Measurements from ENCODE around the gene GJD3.

Gene GJD3

GRCh38 chr17:40331743-40332641 is 32.5 kb downstream of the GJD3 start:
- TF ChIP-seq CTCF (IDR thresholded peaks at IDR 0.05), result no peak

- no peak for TF ChIP-seq CTCF (IDR thresholded peaks at IDR 0.05)
These were observed 33.6 kb downstream of the GJD3 start for GRCh38 chr17:40330850-40331470.

GRCh38 chr17:40329839-40330794 is 34.4 kb downstream of the GJD3 start:
- no peak for TF ChIP-seq CTCF (IDR thresholded peaks at IDR 0.05)

- TF ChIP-seq CTCF (IDR thresholded peaks at IDR 0.05), result no peak
These were observed 36.2 kb downstream of the GJD3 start for GRCh38 chr17:40328386-40328766.

GRCh38 chr17:40327735-40328385 is 36.7 kb downstream of the GJD3 start:
- no peak for TF ChIP-seq CTCF (IDR thresholded peaks at IDR 0.05)

- TF ChIP-seq CTCF (IDR thresholded peaks at IDR 0.05), result no peak
These were observed 37.2 kb downstream of the GJD3 start for GRCh38 chr17:40327244-40327729.

GRCh38 chr17:40326832-40327199 is 37.7 kb downstream of the GJD3 start:
- no peak for TF ChIP-seq CTCF (IDR thresholded peaks at IDR 0.05)
